Smooth muscle cell (in vitro differentiated cells): Measurements from ENCODE around the gene CCDC92. TPM values are rescaled to one million over a fixed set of nuclear protein-coding genes. Genes with fewer than 3 reads are reported as not detected.

ENCODE experiments used
- DNase-seq: peaks from one replicate; lab custom pipeline; 2025; ENCODE audit not compliant: unreplicated experiment; lab: John Stamatoyannopoulos, UW
- H2AFZ ChIP-seq: fragments of 200-600 bp; sonication (generic); 2 replicates; pipeline ENCODE4 v1.6.0; 2016; ENCODE audit warnings: antibody characterized with exemption, low read depth, mild to moderate bottlenecking
- H3F3A ChIP-seq: fragments of 200-600 bp; sonication (generic); 2 replicates; pipeline ENCODE4 v1.6.0; 2017; ENCODE audit warnings: antibody characterized with exemption, low read depth
- H3K27ac ChIP-seq: fragments of 200-600 bp; sonication (generic); 2 replicates; pipeline ENCODE4 v1.5.1; 2016; ENCODE audit warnings: low read depth, mild to moderate bottlenecking
- H3K27me3 ChIP-seq: fragments of 200-600 bp; sonication (generic); 2 replicates; pipeline ENCODE4 v1.6.1; 2016; ENCODE audit warnings: low read depth, mild to moderate bottlenecking
- H3K36me3 ChIP-seq: fragments of 200-600 bp; sonication (generic); 2 replicates; pipeline ENCODE4 v1.5.1; 2016; ENCODE audit warnings: low read depth
- H3K4me1 ChIP-seq: fragments of 200-600 bp; sonication (generic); 2 replicates; pipeline ENCODE4 v1.5.1; 2016; ENCODE audit warnings: low read depth
- H3K4me2 ChIP-seq: fragments of 200-600 bp; sonication (generic); 2 replicates; pipeline ENCODE4 v1.6.0; 2016; ENCODE audit warnings: mild to moderate bottlenecking
- H3K4me3 ChIP-seq: fragments of 200-600 bp; sonication (generic); 2 replicates; pipeline ENCODE4 v1.5.1; 2016; ENCODE audit warnings: mild to moderate bottlenecking
- H3K79me2 ChIP-seq: fragments of 200-600 bp; sonication (generic); 2 replicates; pipeline ENCODE4 v1.6.0; 2016; ENCODE audit warnings: low read depth, mild to moderate bottlenecking
- H3K9ac ChIP-seq: fragments of 200-600 bp; sonication (generic); 2 replicates; pipeline ENCODE4 v1.6.0; 2016; ENCODE audit warnings: low read depth
- H3K9me3 ChIP-seq: fragments of 200-600 bp; sonication (generic); replicated peaks from 2 replicates; pipeline ENCODE4 v1.5.1; 2016; ENCODE audit warnings: low read depth
- H4K20me1 ChIP-seq: fragments of 200-600 bp; sonication (generic); 2 replicates; pipeline ENCODE4 v1.6.0; 2016; ENCODE audit warnings: low read depth
- CTCF ChIP-seq: fragments of 200-600 bp; sonication (generic); IDR thresholded peaks from 2 replicates; pipeline ENCODE4 v1.5.1; 2017; ENCODE audit warnings: borderline replicate concordance, mild to moderate bottlenecking, antibody characterized with exemption; ENCODE audit not compliant: insufficient read depth, poor library complexity, severe bottlenecking
- WGBS: methylation state at CpG from one replicate; pipeline ENCODE4 v1.1.7; 2016; ENCODE audit warnings: low lambda C conversion rate; 5-methylcytosine and 5-hydroxymethylcytosine counted together
- polyA plus RNA-seq: library from polyadenylated mRNA; unstranded; fragments of >200 nt; fragmentation: Nextera tagmentation; extraction: Ambion mirVana; gene quantifications from 2 replicates; pipeline ENCODE4 v1.2.1, GENCODE V29; 2016
- total RNA-seq: library from RNA; depleted of rRNA; stranded (reverse); fragments of >200 nt; gene quantifications from 2 replicates; pipeline ENCODE4 v1.2.3, GENCODE V29; 2014

The CCDC92 gene
- total and polyA plus RNA-seq, 2 experiments from 2014 or later = 17.4 to 68.2 TPM

DNA sequence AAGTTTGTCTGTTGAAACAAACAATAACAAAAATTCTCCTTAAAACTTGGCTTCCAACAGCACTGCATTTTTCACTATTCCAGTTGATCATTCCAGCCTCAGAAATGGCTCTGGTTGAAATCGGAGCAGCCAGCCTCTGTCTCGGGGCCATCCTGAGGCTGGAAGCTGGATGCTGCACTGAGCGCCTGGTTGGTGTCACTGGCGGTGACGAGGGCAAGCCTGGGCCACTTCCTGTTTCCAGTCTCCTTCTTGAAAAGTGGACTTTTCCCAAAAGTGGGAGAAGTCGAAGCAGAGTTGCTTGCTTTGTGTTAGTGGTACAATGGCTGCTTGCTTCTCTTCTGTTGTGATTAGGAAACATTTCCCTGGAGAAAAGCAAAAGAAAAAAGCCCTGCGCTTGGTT, 48.7 kb downstream of the CCDC92 start:
- no peak overlapping the region for H3K27ac ChIP-seq
- no peaks in the 10 kb centered on the region for H3K4me1 ChIP-seq
- H3K36me3 ChIP-seq = no peaks in the 10 kb centered on the region
- 57% methylated on average over 7 of the region's 7 CpGs for WGBS
- no peaks in the 10 kb centered on the region for H4K20me1 ChIP-seq
- H3K9me3 ChIP-seq = no peaks in the 10 kb centered on the region
- DNase-seq = no peak
- no peak for TF ChIP-seq CTCF
- H3K79me2 ChIP-seq = no peaks in the 10 kb centered on the region
- no peaks in the 10 kb centered on the region for H3K27me3 ChIP-seq
- H3K4me2 ChIP-seq = no peak overlapping the region
- no peak overlapping the region for H2AFZ ChIP-seq
- no peak overlapping the region for H3K9ac ChIP-seq
- H3F3A ChIP-seq = no peaks in the 10 kb centered on the region
- H3K4me3 ChIP-seq = no peak overlapping the region

DNA sequence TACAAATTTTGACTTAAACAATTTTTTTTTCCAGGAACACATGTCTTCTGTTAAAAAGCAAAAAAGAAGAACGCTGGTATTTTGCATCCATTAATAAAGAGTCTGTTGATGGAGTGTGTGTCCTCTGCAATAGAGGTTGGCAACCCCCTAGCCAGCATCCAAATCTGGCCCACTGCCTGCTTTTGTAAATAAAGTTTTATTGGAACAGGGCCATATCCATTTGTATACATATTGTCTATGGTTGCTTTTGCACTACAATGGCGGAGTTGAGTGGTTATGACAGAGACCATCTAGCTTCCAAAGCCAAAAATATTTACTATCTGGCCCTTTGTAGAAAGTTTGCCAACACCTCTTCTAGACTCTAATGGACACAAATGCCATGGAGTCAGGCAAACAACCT, 49.6 kb downstream of the CCDC92 start:
- no peak overlapping the region for H3K27ac ChIP-seq
- no peaks in the 10 kb centered on the region for H3K9me3 ChIP-seq
- H3K9ac ChIP-seq = no peak overlapping the region
- H3K79me2 ChIP-seq = no peaks in the 10 kb centered on the region
- no peaks in the 10 kb centered on the region for H3K4me1 ChIP-seq
- no peak overlapping the region for H3K4me2 ChIP-seq
- no peak overlapping the region for H3K4me3 ChIP-seq
- 97% methylated on average over 2 of the region's 2 CpGs for WGBS
- no peaks in the 10 kb centered on the region for H4K20me1 ChIP-seq
- no peaks in the 10 kb centered on the region for H3K36me3 ChIP-seq
- no peak for DNase-seq
- no peaks in the 10 kb centered on the region for H3F3A ChIP-seq
- no peak for TF ChIP-seq CTCF
- no peaks in the 10 kb centered on the region for H3K27me3 ChIP-seq
- no peak overlapping the region for H2AFZ ChIP-seq

DNA sequence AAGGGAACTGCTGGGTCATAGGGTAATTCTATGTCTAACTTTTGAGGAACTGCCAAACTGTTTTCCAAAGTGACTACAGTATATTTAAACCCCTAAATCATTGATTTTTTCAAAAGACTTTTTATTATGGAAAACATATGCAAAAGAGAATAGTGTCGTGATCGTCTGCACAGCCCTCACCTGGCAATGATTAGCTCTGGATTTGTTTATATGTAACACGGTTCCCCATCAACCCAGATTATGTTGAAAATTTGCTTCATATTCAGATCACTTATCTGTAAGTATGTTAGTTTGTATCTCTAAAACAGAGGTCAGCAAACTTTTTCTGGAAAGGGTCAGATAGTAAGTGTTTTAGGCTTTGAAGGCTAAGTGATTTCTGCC, 52.7 kb downstream of the CCDC92 start:
- no peak overlapping the region for H3K4me2 ChIP-seq
- H3K4me1 ChIP-seq = no peaks in the 10 kb centered on the region
- no peaks in the 10 kb centered on the region for H3K9me3 ChIP-seq
- no peak overlapping the region for H3K4me3 ChIP-seq
- H2AFZ ChIP-seq = no peak overlapping the region
- H3K36me3 ChIP-seq = no peaks in the 10 kb centered on the region
- no peaks in the 10 kb centered on the region for H3K79me2 ChIP-seq
- H3F3A ChIP-seq = no peaks in the 10 kb centered on the region
- no peaks in the 10 kb centered on the region for H4K20me1 ChIP-seq
- H3K27me3 ChIP-seq = no peaks in the 10 kb centered on the region
- WGBS = 80% methylated on average over 3 of the region's 3 CpGs
- H3K27ac ChIP-seq = no peak overlapping the region
- no peak for TF ChIP-seq CTCF
- DNase-seq = no peak
- H3K9ac ChIP-seq = no peak overlapping the region

DNA sequence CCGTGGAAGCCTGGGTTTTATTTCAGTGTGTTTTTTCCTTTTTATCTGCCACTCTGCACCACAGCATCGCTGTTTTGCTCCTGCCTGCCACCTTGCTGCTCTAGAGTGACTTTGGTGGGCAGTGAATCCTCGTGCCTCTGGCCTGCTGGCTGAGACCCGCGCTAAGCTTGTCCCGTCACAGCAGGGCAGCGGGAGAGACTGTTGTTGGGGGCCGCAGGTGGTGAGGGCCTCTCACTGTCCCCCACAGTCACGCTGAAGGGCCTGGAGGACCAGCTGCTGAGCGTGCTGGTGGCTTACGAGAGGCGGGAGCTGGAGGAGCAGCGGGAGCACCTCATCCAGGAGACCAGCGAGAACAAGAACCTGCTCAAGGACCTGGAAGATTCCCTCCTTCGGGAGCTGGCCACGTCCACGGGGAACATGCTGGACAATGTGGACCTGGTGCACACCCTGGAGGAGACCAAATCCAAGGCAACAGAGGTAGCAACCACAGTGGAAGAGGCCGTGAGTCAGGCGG, 55.2 kb downstream of the CCDC92 start:
- Histone ChIP-seq H4K20me1 (no peaks in the 10 kb centered on the region), H2AFZ (no peak overlapping the region), H3F3A (peaks cover 7% of the 10 kb centered on the region), H3K36me3 (no peaks in the 10 kb centered on the region), H3K4me3 (no peak overlapping the region), H3K27ac (no peak overlapping the region), H3K9ac (no peak overlapping the region), H3K79me2 (no peaks in the 10 kb centered on the region), H3K27me3 (no peaks in the 10 kb centered on the region), H3K4me2 (no peak overlapping the region), H3K9me3 (no peaks in the 10 kb centered on the region), H3K4me1 (no peaks in the 10 kb centered on the region)
- TF ChIP-seq CTCF = no peak
- DNase-seq = no peak
- WGBS = 94% methylated on average over 19 of the region's 19 CpGs
